NCI-H146 treated with DMSO at 0.1 percent for 48 hours (cell line): ENCODE results near the gene TUBB4A.

Source experiments
- DNase-seq: peaks from one replicate; lab custom pipeline; 2025; ENCODE audit not compliant: unreplicated experiment; lab: John Stamatoyannopoulos, UW

TUBB4A gene

DNA sequence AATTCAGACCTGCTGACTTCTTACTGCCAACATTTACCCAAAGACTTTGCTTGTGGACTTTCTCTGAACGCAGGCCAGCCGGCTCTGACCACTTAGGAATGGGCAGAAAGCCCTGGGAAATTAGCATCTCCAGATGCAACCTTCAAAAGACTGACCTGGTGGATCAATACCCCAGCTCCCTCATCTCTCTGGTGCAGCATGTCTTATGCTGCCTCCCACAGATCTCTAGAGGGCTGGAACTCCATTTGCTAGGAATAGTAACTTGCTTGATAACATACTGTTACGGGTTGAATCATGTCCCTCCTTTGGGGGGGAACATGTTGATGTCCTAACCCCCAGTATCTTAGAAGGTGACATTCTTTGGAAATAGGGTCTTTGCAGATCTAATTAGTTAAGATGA, 55.7 kb downstream of the TUBB4A start:
- DNase-seq: no peak
